Measurements from ENCODE around the gene RAB11FIP3. TPM values are rescaled to one million over a fixed set of nuclear protein-coding genes. Genes with fewer than 3 reads are reported as not detected.

RAB11FIP3 gene
- total and polyA plus RNA-seq, 10 donors: 12.3 to 52.7 (median 35.5) TPM

DNA sequence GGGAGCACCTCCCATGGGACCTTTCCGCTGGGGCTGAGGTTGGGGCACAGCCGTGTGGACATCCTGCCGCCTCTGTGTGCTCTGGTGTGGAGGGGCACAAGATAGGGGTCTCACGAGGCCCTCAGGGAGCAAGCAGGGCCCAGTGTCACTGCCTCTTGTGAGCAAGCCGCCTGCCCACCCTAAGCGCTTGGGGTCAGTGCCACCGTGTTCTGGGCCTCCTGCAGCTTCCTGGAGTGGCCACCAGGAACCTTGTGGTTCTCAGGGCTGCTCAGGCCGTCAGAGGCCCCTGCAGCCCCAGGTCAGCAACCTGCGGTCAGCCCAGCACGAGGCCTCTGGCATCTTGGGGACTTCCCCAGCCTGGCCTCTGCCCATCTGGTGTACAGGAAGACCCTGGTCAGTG is 88.5 kb downstream of the RAB11FIP3 start:
- DNase-seq: no peak
- intact Hi-C loops (cut with DNase I; ENCODE audit: low total_unique reads): no loop called here
- no peak for TF ChIP-seq POLR2AphosphoS5 (IDR thresholded peaks at IDR 0.05)
- TF ChIP-seq POLR2A (IDR thresholded peaks at IDR 0.05): no peak
- TF ChIP-seq CTCF (IDR thresholded peaks at IDR 0.05 in 8 of 11, conservative IDR thresholded peaks at IDR 0.05 in 3 of 11): no peak

DNA sequence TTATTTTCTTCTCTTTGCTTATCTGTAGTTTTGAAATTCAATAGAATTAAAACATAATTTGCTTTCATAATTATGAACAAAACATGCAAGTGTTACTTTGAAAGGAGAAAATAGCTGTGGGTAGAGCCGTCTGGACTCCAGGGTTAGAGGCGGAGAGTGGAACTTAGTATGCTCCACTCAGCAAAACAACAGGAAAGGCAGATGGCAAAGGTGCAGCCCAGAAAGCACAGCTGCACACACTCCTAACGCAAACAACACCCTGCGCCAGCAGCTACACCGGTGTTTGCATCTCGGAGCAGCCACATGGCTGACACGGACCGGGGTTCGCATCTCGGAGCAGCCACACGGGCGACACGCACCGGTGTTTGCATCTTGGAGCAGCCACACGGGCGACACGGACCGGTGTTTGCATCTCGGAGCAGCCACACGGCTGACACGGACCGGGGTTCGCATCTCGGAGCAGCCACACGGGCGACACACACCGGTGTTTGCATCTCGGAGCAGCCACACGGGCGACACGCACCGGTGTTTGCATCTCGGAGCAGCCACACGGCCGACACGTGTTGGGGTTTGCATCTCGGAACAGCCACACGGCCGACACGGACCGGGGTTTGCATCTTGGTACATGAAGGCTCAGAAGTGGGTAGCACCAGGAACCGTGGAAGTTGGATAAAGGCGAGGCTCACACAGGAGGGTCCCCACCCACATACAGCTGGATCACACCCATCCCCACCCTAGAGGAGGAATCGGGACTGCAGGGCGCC is 89.9 kb downstream of the RAB11FIP3 start:
- no peak for DNase-seq
- intact Hi-C loops (cut with DNase I; ENCODE audit: low total_unique reads): no loop called here
- Histone ChIP-seq H3K4me1 (no peaks in the 10 kb centered on the region), H3K9me3 (no peaks in the 10 kb centered on the region), H3K4me3 (no peak overlapping the region), H3K27me3 (replicated peaks in 1 of 7) (no peaks in the 10 kb centered on the region), H3K36me3 (peaks cover 0 to 90% (median 39%) of the 10 kb centered on the region in 6 donors), H3K27ac (no peak overlapping the region)
- 81 to 95% (median 94%) methylated on average over 18 to 45 of the region's 45 CpGs for WGBS, 5 donors
- no peak for TF ChIP-seq CTCF (IDR thresholded peaks at IDR 0.05 in 8 of 11, conservative IDR thresholded peaks at IDR 0.05 in 3 of 11)
- TF ChIP-seq POLR2A (IDR thresholded peaks at IDR 0.05): no peak
- TF ChIP-seq POLR2AphosphoS5 (IDR thresholded peaks at IDR 0.05): no peak

More for the DNA sequence above, 88.5 kb downstream of the RAB11FIP3 start:
- Histone ChIP-seq H3K27me3 (replicated peaks in 1 of 7) (no peaks in the 10 kb centered on the region), H3K27ac (no peak overlapping the region), H3K4me3 (no peak overlapping the region), H3K4me1 (peaks cover 0 to 6% (median 0%) of the 10 kb centered on the region in 6 donors), H3K9me3 (no peaks in the 10 kb centered on the region), H3K36me3 (peaks cover 0 to 90% (median 25%) of the 10 kb centered on the region in 6 donors)
- WGBS, 5 donors: 60 to 87% (median 85%) methylated on average over 4 to 10 of the region's 10 CpGs

DNA sequence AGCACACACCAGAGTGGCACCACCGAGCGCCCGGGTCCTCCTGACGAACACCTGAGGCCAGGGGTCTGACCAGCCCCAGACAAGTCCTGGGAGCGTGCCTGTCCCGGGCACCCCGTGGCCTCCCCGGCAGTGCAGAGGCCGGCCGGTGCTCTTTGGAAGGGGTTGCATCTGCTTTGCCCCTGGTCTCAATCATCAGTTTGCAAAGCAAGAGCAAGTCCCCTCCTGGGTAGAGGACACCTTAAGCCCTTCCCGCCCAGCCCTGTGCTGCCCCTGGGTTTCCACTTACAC is 90.4 kb downstream of the RAB11FIP3 start:
- TF ChIP-seq POLR2AphosphoS5 (IDR thresholded peaks at IDR 0.05) (peak in 1 of 3 donors; percentile 17), CTCF (IDR thresholded peaks at IDR 0.05 in 8 of 11, conservative IDR thresholded peaks at IDR 0.05 in 3 of 11) (no peak), POLR2A (IDR thresholded peaks at IDR 0.05) (no peak)
- Histone ChIP-seq H3K36me3 (peaks cover 0 to 90% (median 44%) of the 10 kb centered on the region in 6 donors), H3K4me1 (no peaks in the 10 kb centered on the region), H3K27ac (no peak overlapping the region), H3K27me3 (replicated peaks in 1 of 7) (no peaks in the 10 kb centered on the region), H3K9me3 (no peaks in the 10 kb centered on the region), H3K4me3 (no peak overlapping the region)
- DNase-seq: no peak
- intact Hi-C loops (cut with DNase I; ENCODE audit: low total_unique reads): no loop called here
- WGBS, 5 donors: 92 to 98% (median 95%) methylated on average over 1 to 11 of the region's 11 CpGs

DNA sequence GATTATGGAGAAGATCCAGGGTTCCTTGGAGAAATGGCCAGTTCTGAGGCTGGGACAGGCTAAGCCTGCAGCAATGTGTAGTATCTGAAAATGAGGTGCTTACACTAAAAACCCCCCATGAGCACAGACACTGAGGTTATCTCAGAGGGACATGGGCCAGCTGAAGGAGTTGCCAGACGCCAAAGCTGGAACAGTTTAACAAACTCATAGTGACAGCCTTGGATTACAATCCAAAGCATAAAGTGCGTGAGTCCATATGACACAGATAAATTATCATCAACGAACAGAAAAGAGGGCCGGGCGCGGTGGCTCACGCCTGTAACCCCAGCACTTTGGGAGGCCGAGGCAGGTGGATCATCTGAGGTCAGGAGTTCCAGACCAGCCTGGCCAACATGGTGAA is 90.9 kb downstream of the RAB11FIP3 start:
- Histone ChIP-seq H3K4me1 (no peaks in the 10 kb centered on the region), H3K4me3 (no peak overlapping the region), H3K27ac (no peak overlapping the region), H3K36me3 (peaks cover 0 to 90% (median 45%) of the 10 kb centered on the region in 6 donors), H3K9me3 (no peaks in the 10 kb centered on the region), H3K27me3 (replicated peaks in 1 of 7) (no peaks in the 10 kb centered on the region)
- intact Hi-C loops (cut with DNase I; ENCODE audit: low total_unique reads): no loop called here
- TF ChIP-seq CTCF (IDR thresholded peaks at IDR 0.05 in 8 of 11, conservative IDR thresholded peaks at IDR 0.05 in 3 of 11): no peak
- no peak for TF ChIP-seq POLR2AphosphoS5 (IDR thresholded peaks at IDR 0.05)
- no peak for TF ChIP-seq POLR2A (IDR thresholded peaks at IDR 0.05)
- WGBS, 5 donors: 92 to 98% (median 94%) methylated on average over 8 of the region's 8 CpGs
- DNase-seq: no peak

All from spleen (tissue), 11 donors.